IMR-90 (cell line): Measurements from ENCODE around the gene RANBP3. TPM values are rescaled to one million over a fixed set of nuclear protein-coding genes. Genes with fewer than 3 reads are reported as not detected.

ENCODE experiments used
- MAZ ChIP-seq: IDR thresholded peaks from 2 replicates; pipeline ENCODE4 v1.6.1; 2012; ENCODE audit warnings: low read depth, mild to moderate bottlenecking, low read length, improper control_type of control experiment, moderate library complexity, borderline replicate concordance
- RAD21 ChIP-seq: IDR thresholded peaks from 2 replicates; pipeline ENCODE4 v1.6.1; 2012; ENCODE audit warnings: low read length, improper control_type of control experiment
- polyA plus RNA-seq, 3 experiments: library from polyadenylated mRNA; depleted of rRNA; stranded (reverse); fragments of >200 nt; gene quantifications; 2 replicates each; pipeline ENCODE4 v1.2.3, GENCODE V29; 2012; ENCODE audit warnings: low replicate concordance in 1 of 3
- total RNA-seq: library from RNA; depleted of rRNA; stranded (reverse); fragments of >200 nt; gene quantifications from 2 replicates; pipeline ENCODE4 v1.2.3, GENCODE V29; 2012

The RANBP3 gene
- total and polyA plus RNA-seq, 2 of the 4 experiments (the other 2 are of a cell fraction): 42.5 to 111 TPM

DNA sequence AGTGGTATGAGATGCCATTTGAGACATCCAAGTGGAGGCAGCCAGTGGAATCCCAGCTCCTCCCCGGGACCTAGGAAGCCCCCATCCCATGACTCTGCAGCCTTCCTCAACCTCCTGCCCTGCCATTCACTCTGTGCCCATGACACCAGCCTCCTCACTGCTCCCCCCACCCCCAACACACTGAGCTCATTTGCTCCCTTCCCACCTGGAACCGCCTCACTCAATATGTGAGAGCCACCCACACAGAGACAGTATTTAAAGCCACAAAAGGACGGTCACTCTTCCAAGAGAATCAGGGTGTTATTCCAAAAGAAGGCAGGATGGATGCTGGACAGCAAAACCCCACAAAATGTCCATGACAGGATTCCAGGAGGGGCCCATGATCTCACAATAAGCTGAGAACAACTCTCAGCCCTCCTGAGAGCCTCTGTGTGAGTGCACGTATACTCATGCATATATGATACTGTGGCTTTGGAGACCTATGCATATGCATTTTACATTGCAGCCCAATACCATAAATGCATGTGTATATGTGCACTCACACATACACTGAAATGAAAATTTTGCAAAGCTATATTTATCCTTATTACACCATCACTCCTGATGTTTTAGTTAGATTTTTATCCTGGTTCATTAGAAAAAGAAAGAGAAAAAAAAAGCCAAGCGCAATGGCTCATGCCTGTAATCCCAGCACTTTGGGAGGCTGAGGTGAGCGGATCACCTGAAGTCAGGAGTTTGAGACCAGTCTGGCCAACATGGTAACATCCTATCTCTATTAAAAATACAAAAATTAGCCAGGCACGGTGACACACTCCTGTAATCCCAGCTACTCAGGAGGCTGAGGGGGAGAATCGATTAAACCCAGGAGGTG is 10.8 kb upstream of the RANBP3 start (continued):
- no peak for TF ChIP-seq MAZ
- no peak for TF ChIP-seq RAD21
